PC-9 (cell line): ENCODE measurements around the gene PFDN4.

Source experiments
- EZH2 ChIP-seq: fragments of 200-600 bp; sonication (generic); IDR thresholded peaks from 2 replicates; pipeline ENCODE4 v1.8.0; 2017; ENCODE audit warnings: antibody characterized with exemption, low read depth
- TF ChIP-seq, protein P1 (sequence below): fragments of 200-600 bp; sonication (generic); conservative IDR thresholded peaks from 2 replicates; pipeline ENCODE4 v1.6.1; 2017; ENCODE audit warnings: mixed run types, antibody characterized with exemption, mild to moderate bottlenecking, moderate library complexity

DNA sequence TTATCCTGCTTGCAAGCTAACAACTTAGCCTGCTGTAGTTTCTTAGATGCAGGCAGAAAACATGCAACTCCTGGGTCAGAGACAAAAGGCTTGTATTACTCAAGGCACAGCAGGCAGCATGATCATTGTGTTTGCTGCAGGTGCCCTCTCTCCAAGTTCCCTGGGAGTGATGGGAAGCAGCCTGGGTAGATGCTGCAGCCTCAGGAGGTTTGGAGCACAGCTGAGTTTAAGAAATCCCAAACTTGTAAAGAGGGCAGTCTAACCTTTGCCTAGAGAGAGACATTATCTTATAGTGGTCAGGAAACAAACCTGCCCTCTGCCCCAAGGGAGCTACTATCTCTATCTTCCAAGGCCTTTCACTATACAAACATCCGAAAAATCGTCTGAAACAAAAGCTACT, 61.1 kb downstream of the PFDN4 start:
- TF ChIP-seq, protein P1, sequence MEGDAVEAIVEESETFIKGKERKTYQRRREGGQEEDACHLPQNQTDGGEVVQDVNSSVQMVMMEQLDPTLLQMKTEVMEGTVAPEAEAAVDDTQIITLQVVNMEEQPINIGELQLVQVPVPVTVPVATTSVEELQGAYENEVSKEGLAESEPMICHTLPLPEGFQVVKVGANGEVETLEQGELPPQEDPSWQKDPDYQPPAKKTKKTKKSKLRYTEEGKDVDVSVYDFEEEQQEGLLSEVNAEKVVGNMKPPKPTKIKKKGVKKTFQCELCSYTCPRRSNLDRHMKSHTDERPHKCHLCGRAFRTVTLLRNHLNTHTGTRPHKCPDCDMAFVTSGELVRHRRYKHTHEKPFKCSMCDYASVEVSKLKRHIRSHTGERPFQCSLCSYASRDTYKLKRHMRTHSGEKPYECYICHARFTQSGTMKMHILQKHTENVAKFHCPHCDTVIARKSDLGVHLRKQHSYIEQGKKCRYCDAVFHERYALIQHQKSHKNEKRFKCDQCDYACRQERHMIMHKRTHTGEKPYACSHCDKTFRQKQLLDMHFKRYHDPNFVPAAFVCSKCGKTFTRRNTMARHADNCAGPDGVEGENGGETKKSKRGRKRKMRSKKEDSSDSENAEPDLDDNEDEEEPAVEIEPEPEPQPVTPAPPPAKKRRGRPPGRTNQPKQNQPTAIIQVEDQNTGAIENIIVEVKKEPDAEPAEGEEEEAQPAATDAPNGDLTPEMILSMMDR: no peak
- no peak for TF ChIP-seq EZH2
